H9 (cell line): ENCODE results near the gene CDC37. TPM values are rescaled to one million over a fixed set of nuclear protein-coding genes. Genes with fewer than 3 reads are reported as not detected.

Experiments
- DNase-seq: peaks from one replicate; pipeline ENCODE4 v3.0.0-alpha.2; 2017
- H2AFZ ChIP-seq: one replicate; pipeline ENCODE4 v1.6.1; 2013; ENCODE audit warnings: mild to moderate bottlenecking, low read length, control low read depth, moderate library complexity
- H2AK5ac ChIP-seq: 2 replicates; pipeline ENCODE4 v1.6.1; 2013; ENCODE audit warnings: low read length, control low read depth, mixed read lengths; ENCODE audit not compliant: insufficient read length
- H2BK120ac ChIP-seq: one replicate; pipeline ENCODE4 v1.6.1; 2013; ENCODE audit warnings: low read depth, mild to moderate bottlenecking, low read length, control low read depth, inconsistent platforms; ENCODE audit not compliant: poor library complexity, severe bottlenecking
- H2BK12ac ChIP-seq: 2 replicates; pipeline ENCODE4 v1.6.1; 2013; ENCODE audit warnings: low read length, control low read depth, mixed read lengths, low read depth; ENCODE audit not compliant: insufficient read length
- H2BK15ac ChIP-seq: 2 replicates; pipeline ENCODE4 v1.6.1; 2013; ENCODE audit warnings: low read depth, low read length, control low read depth
- H2BK20ac ChIP-seq: one replicate; pipeline ENCODE4 v1.6.1; 2013; ENCODE audit warnings: low read depth, mild to moderate bottlenecking, low read length, control low read depth, inconsistent platforms; ENCODE audit not compliant: poor library complexity, severe bottlenecking
- H2BK5ac ChIP-seq: 2 replicates; pipeline ENCODE4 v1.6.1; 2013; ENCODE audit warnings: low read length, control low read depth, mixed read lengths; ENCODE audit not compliant: insufficient read length
- H3K14ac ChIP-seq: 2 replicates; pipeline ENCODE4 v1.6.1; 2013; ENCODE audit warnings: low read length, control low read depth; ENCODE audit not compliant: insufficient read depth
- H3K18ac ChIP-seq: 2 replicates; pipeline ENCODE4 v1.6.1; 2013; ENCODE audit warnings: low read depth, mild to moderate bottlenecking, mixed read lengths, low read length, control low read depth; ENCODE audit not compliant: insufficient read length
- H3K23ac ChIP-seq: 2 replicates; pipeline ENCODE4 v1.6.1; 2013; ENCODE audit warnings: low read length, control low read depth, mixed read lengths, low read depth; ENCODE audit not compliant: insufficient read length
- H3K23me2 ChIP-seq: 2 replicates; pipeline ENCODE4 v1.6.1; 2013; ENCODE audit warnings: low read depth, mild to moderate bottlenecking, mixed read lengths, low read length, control low read depth; ENCODE audit not compliant: insufficient read length, poor library complexity, severe bottlenecking
- H3K27ac ChIP-seq: 2 replicates; pipeline ENCODE4 v1.5.1; 2013; ENCODE audit warnings: low read length, control low read depth, mixed read lengths, low read depth; ENCODE audit not compliant: insufficient read length
- H3K27me3 ChIP-seq: 2 replicates; pipeline ENCODE4 v1.6.1; 2013; ENCODE audit warnings: low read length, control low read depth, inconsistent platforms; ENCODE audit not compliant: insufficient read depth
- H3K4ac ChIP-seq: 2 replicates; pipeline ENCODE4 v1.6.1; 2013; ENCODE audit warnings: low read depth, mild to moderate bottlenecking, control low read depth, inconsistent platforms, low read length, moderate library complexity
- H3K4me1 ChIP-seq: 2 replicates; pipeline ENCODE4 v1.6.1; 2013; ENCODE audit warnings: low read length, control low read depth, inconsistent platforms; ENCODE audit not compliant: insufficient read depth
- H3K4me2 ChIP-seq: 2 replicates; pipeline ENCODE4 v1.6.1; 2013; ENCODE audit warnings: low read length, control low read depth, mixed read lengths; ENCODE audit not compliant: insufficient read length, insufficient read depth
- H3K56ac ChIP-seq: 2 replicates; pipeline ENCODE4 v1.6.1; 2013; ENCODE audit warnings: low read depth, mild to moderate bottlenecking, mixed read lengths, low read length, control low read depth; ENCODE audit not compliant: insufficient read length
- H3K79me1 ChIP-seq: 2 replicates; pipeline ENCODE4 v1.6.1; 2013; ENCODE audit warnings: low read depth, mild to moderate bottlenecking, moderate library complexity, low read length, control low read depth, inconsistent platforms; ENCODE audit not compliant: insufficient read depth, poor library complexity, severe bottlenecking
- H3K79me2 ChIP-seq: 2 replicates; pipeline ENCODE4 v1.6.1; 2013; ENCODE audit warnings: low read length, control low read depth, inconsistent platforms; ENCODE audit not compliant: insufficient read depth
- H3K9ac ChIP-seq: 2 replicates; pipeline ENCODE4 v1.6.1; 2013; ENCODE audit warnings: low read length, control low read depth, mixed read lengths; ENCODE audit not compliant: insufficient read length; ENCODE audit errors: extremely low read depth
- H3K9me3 ChIP-seq: one replicate; pipeline ENCODE4 v1.6.1; 2013; ENCODE audit warnings: low read depth, low read length, inconsistent platforms; ENCODE audit not compliant: control insufficient read depth
- H3T11ph ChIP-seq: one replicate; pipeline ENCODE4 v1.6.1; 2013; ENCODE audit warnings: mild to moderate bottlenecking, low read length, control low read depth, inconsistent platforms
- H4K20me1 ChIP-seq: one replicate; pipeline ENCODE4 v1.6.1; 2013; ENCODE audit not compliant: control insufficient read depth, insufficient read length, insufficient read depth
- H4K5ac ChIP-seq: 2 replicates; pipeline ENCODE4 v1.6.1; 2013; ENCODE audit warnings: low read depth, mild to moderate bottlenecking, mixed read lengths, low read length, control low read depth; ENCODE audit not compliant: insufficient read length
- H4K8ac ChIP-seq: replicated peaks from 2 replicates; pipeline ENCODE4 v1.6.1; 2013; ENCODE audit warnings: low read length, control low read depth, mixed read lengths, low read depth; ENCODE audit not compliant: insufficient read length
- H4K91ac ChIP-seq: 2 replicates; pipeline ENCODE4 v1.6.1; 2013; ENCODE audit warnings: low read depth, mild to moderate bottlenecking, moderate library complexity, mixed read lengths, low read length, control low read depth; ENCODE audit not compliant: insufficient read length
- H3K27ac Mint-ChIP-seq, 3 experiments: 2 replicates in 2 of 3; 3 replicates in 1 of 3; pipeline ENCODE4 v1.8.0; 2020 to 2021; ENCODE audit warnings: mixed read lengths in 3 of 3, mild to moderate bottlenecking in 1 of 3, moderate library complexity in 1 of 3
- H3K27me3 Mint-ChIP-seq: 2 replicates; pipeline ENCODE4 v1.8.0; 2021; ENCODE audit warnings: low read depth, mild to moderate bottlenecking, moderate library complexity, mixed read lengths
- H3K36me3 Mint-ChIP-seq, 3 experiments: 2 replicates in 2 of 3; 3 replicates in 1 of 3; pipeline ENCODE4 v1.8.0; 2020 to 2021; ENCODE audit warnings: low read depth in 3 of 3, mixed read lengths in 3 of 3; ENCODE audit not compliant: insufficient read depth in 1 of 3
- H3K4me1 Mint-ChIP-seq, 2 experiments: 2 replicates each; pipeline ENCODE4 v1.8.0; 2020; ENCODE audit warnings: mixed read lengths in 2 of 2
- H3K4me3 Mint-ChIP-seq, 2 experiments: 2 replicates in 1 of 2; 3 replicates in 1 of 2; pipeline ENCODE4 v1.8.0; 2020 to 2021; ENCODE audit warnings: mild to moderate bottlenecking in 2 of 2, mixed read lengths in 2 of 2, moderate library complexity in 1 of 2
- H3K9me3 Mint-ChIP-seq, 2 experiments: 2 replicates in 1 of 2; 3 replicates in 1 of 2; pipeline ENCODE4 v1.8.0; 2020; ENCODE audit warnings: mild to moderate bottlenecking in 2 of 2, mixed read lengths in 2 of 2, moderate library complexity in 1 of 2
- WGBS: extraction: QIAGEN DNeasy Blood & Tissue Kit; methylation state at CpG from one replicate; pipeline ENCODE4 v1.1.7; 2013; ENCODE audit warnings: missing lambda C conversion rate, low lambda C conversion rate, mixed read lengths; ENCODE audit not compliant: insufficient read length; ENCODE audit errors: extremely low coverage; 5-methylcytosine and 5-hydroxymethylcytosine counted together
- total RNA-seq: library from RNA; stranded (reverse); gene quantifications from 2 replicates; pipeline ENCODE4 v1.2.1, GENCODE V29; 2021
- TF ChIP-seq, protein P1 (sequence below): fragments of 200-600 bp; sonication (generic); conservative IDR thresholded peaks from 3 replicates; pipeline ENCODE4 v1.8.0; 2021; ENCODE audit warnings: antibody characterized with exemption, mild to moderate bottlenecking

Gene CDC37
- total RNA-seq, 1 experiment from 2014 or later, result 155 TPM

DNA sequence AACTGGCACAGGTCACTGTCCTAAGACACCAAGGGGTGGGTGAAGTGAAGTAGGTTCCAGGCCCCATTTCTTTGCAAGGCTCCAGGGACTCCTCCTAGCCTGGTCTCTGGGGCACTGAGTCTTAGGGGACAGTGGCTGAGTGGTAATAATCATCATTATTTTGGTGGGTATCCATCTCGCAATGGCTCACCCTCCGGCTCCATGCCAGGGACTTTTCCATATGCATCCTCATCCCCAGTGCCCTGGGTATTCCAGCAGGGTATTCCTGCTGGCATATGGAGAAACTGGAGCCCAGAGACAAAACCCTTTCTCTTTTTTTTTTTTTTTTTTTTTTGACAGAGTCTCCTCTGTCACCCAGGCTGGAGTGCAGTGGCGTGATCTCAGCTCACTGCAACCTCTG lies 19.5 kb upstream of the CDC37 start:
- WGBS, result no CpG with 5 or more reads among the region's 3 CpGs
- no peaks in the 10 kb centered on the region for H4K20me1 ChIP-seq
- no peaks in the 10 kb centered on the region for H3K79me2 ChIP-seq
- Mint-ChIP-seq H3K27me3 (peaks cover 94% of the 10 kb centered on the region), H3K4me3 (no peak overlapping the region), H3K27ac (no peak overlapping the region), H3K36me3 (no peaks in the 10 kb centered on the region), H3K9me3 (no peaks in the 10 kb centered on the region; a peak in 1 of 5 replicates), H3K4me1 (peaks cover 26 to 30% of the 10 kb centered on the region in 2 experiments)
- no peak overlapping the region for H2BK12ac ChIP-seq
- peaks cover 2% of the 10 kb centered on the region; the same call in 1 of the 2 replicates for H3K4me1 ChIP-seq
- no peak overlapping the region for H3K18ac ChIP-seq
- no peak overlapping the region for H3K4ac ChIP-seq
- H3K79me1 ChIP-seq, result no peaks in the 10 kb centered on the region
- no peak overlapping the region for H4K91ac ChIP-seq
- no peak overlapping the region for H3K14ac ChIP-seq
- peaks cover 58% of the 10 kb centered on the region for H3K27me3 ChIP-seq
- no peak overlapping the region for H4K5ac ChIP-seq
- no peak overlapping the region for H3K27ac ChIP-seq
- H3K9me3 ChIP-seq, result no peaks in the 10 kb centered on the region
- no peak overlapping the region for H3T11ph ChIP-seq
- TF ChIP-seq, protein P1, sequence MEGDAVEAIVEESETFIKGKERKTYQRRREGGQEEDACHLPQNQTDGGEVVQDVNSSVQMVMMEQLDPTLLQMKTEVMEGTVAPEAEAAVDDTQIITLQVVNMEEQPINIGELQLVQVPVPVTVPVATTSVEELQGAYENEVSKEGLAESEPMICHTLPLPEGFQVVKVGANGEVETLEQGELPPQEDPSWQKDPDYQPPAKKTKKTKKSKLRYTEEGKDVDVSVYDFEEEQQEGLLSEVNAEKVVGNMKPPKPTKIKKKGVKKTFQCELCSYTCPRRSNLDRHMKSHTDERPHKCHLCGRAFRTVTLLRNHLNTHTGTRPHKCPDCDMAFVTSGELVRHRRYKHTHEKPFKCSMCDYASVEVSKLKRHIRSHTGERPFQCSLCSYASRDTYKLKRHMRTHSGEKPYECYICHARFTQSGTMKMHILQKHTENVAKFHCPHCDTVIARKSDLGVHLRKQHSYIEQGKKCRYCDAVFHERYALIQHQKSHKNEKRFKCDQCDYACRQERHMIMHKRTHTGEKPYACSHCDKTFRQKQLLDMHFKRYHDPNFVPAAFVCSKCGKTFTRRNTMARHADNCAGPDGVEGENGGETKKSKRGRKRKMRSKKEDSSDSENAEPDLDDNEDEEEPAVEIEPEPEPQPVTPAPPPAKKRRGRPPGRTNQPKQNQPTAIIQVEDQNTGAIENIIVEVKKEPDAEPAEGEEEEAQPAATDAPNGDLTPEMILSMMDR, result no peak
- no peak overlapping the region for H3K4me2 ChIP-seq
- no peak overlapping the region for H2AK5ac ChIP-seq
- no peak for DNase-seq
- no peak overlapping the region for H2BK15ac ChIP-seq
- no peak overlapping the region for H4K8ac ChIP-seq
- no peak overlapping the region for H3K56ac ChIP-seq
- H3K23ac ChIP-seq, result no peak overlapping the region
- no peak overlapping the region for H2BK5ac ChIP-seq
- H2AFZ ChIP-seq, result no peak overlapping the region
- H3K23me2 ChIP-seq, result peaks cover 14% of the 10 kb centered on the region
- H2BK120ac ChIP-seq, result no peak overlapping the region
- H3K9ac ChIP-seq, result no peak overlapping the region
- H2BK20ac ChIP-seq, result no peak overlapping the region
